Astrocyte of the cerebellum (primary cell): ENCODE measurements around the gene TMEM63C.

Source experiments
- DNase-seq: peaks from one replicate; pipeline ENCODE4 v3.0.0-alpha.2; 2011; ENCODE audit warnings: low read depth
- H3K4me3 ChIP-seq: 2 replicates; pipeline ENCODE4 v1.5.1; 2011; ENCODE audit warnings: mild to moderate bottlenecking, low read depth, low read length, moderate library complexity
- in situ Hi-C: cut with HindIII; loops from 2 replicates; pipeline ENCODE4 v1.10.0; 2017; ENCODE audit warnings: low sequenced_read_pairs
- TF ChIP-seq, protein P1 (sequence below): IDR thresholded peaks from 2 replicates; pipeline ENCODE4 v1.5.1; 2012; ENCODE audit warnings: low read length, low read depth, moderate library complexity, mild to moderate bottlenecking; ENCODE audit errors: missing control alignments

TMEM63C gene

DNA sequence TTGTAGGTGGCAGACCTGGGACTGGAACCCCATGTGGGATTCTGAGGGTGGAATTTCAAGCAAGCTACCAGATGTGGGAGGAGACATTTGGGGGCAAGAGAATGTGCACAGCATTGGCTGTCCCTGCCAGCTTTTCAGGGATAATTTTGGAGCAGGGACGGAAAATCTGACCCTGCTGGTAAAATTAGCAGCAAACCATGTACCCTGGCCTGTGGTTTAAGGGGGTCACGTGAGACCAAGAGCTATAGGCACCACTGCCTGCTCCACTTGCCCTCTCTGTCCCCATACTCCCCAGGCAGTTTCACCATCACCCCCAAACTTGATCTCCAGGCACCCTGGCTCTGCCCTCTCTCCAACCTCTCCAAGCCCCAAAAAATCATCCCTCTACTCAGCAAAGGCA, 26.5 kb upstream of the TMEM63C start:
- TF ChIP-seq, protein P1, sequence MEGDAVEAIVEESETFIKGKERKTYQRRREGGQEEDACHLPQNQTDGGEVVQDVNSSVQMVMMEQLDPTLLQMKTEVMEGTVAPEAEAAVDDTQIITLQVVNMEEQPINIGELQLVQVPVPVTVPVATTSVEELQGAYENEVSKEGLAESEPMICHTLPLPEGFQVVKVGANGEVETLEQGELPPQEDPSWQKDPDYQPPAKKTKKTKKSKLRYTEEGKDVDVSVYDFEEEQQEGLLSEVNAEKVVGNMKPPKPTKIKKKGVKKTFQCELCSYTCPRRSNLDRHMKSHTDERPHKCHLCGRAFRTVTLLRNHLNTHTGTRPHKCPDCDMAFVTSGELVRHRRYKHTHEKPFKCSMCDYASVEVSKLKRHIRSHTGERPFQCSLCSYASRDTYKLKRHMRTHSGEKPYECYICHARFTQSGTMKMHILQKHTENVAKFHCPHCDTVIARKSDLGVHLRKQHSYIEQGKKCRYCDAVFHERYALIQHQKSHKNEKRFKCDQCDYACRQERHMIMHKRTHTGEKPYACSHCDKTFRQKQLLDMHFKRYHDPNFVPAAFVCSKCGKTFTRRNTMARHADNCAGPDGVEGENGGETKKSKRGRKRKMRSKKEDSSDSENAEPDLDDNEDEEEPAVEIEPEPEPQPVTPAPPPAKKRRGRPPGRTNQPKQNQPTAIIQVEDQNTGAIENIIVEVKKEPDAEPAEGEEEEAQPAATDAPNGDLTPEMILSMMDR: no peak
- no peak overlapping the region for H3K4me3 ChIP-seq
- in situ Hi-C loops: no loop called here
- no peak for DNase-seq

DNA sequence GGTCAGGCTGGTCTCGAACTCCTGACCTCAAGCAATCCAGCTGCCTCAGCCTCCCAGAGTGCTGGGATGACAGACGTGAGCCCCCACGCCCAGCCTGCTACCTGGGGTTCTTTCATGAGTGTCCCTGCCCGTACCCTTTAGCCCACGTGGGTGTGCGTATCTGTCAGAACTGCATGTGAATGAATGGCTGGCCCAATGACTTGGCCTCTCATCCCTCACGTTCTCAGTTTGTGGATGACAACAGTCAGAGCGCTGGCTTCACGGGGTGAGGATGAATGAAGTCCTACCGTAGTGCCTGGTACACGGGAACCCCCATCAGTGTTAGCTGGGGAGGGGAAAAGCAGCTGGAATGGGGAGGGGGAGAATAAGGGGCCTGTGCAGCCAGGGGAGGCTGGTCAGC, 23.9 kb upstream of the TMEM63C start:
- DNase-seq: no peak
- TF ChIP-seq, protein P1: no peak
- no peak overlapping the region for H3K4me3 ChIP-seq
- in situ Hi-C loops: no loop called here

DNA sequence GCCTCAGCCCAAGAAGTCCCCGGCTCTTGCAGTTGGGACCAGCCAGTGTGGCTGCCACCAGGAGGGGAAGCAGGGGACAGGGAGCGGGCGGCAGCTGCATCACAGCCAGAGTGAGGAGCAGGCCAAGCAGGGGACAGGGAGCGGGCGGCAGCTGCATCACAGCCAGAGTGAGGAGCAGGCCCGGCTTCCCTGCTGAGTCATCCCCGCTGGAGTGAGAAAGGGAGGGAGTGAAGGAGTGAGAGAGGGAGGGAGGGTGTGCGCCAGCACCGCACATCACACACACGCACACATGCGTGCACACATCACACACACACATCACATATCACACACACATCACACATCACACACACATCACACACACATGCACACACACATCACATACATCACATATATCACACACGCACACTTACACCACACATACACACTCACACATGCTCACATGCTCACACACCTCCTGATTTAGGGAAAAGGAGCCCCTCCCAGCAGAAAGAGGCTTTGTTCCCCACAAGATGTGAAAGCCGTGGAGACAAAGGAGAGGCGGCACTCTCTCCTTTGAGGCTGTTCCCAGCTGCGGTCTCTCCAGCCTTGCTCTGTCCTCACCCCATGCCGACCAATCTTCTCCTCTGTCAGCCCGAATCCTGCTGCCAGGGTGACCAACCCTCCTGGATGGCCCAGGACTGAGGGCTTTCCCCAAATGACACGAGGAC, 23.3 kb upstream of the TMEM63C start:
- no peak overlapping the region for H3K4me3 ChIP-seq
- TF ChIP-seq, protein P1: no peak
- DNase-seq: no peak
- in situ Hi-C loops: no loop called here

DNA sequence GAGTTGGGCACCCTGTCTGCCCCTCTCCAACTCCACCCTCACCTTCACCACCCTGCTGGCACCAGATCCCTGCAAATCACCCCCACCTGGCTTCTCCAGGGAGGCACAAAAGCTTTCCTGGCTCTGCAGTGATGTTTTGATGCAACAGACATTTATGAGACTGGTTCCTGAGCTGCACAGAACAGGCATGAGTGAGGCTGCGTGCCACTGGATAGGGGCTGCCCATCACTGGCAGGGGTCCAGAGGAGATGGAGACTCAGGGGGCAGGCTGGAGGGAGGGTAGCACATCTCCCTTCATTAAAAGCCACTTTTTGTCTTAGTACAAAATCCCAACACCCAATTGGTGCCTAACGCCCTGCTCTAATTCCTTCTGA, 22.7 kb upstream of the TMEM63C start:
- TF ChIP-seq, protein P1: no peak
- no peak for DNase-seq
- in situ Hi-C loops: no loop called here
- H3K4me3 ChIP-seq: no peak overlapping the region

DNA sequence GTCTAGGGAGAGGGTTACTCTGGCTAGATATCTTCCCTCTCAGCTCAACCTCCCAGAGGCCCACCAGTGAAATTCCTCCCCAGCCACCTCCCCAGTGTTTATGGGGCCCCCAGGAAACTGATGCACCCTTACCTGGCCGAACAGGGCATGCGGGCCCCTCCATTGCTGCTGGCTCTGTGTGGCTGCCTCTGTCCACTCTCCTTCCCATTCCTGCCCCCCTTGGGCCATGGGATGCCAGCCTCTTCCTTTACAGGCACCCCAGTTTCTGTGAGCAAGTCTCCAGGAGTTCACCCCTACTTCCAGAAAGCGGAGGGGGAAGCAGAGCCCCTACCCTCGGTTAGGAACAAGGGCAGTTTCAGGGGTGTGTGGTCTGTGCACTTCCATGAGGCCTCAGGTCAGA, 20.6 kb upstream of the TMEM63C start:
- no peak for DNase-seq
- TF ChIP-seq, protein P1: no peak
- in situ Hi-C loops: no loop called here
- H3K4me3 ChIP-seq: no peak overlapping the region

DNA sequence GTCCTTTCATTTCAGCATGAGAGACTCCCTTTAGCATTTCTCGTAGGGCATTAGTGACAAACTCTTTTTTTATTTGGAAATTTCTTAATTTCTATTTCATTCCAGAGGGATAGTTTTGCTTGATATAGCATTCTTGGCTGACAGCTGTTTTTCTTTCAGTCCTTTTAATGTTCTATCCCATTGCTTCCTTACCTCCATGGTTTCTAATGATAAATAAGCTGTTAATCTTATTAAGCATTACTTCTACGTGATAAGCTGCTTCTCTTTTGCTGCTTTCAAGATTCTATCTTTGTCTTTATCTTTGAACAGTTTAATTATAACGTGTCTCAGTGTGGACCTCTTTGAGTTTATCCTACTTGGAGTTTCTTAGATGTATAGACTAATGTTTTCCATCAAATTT, 11.6 kb upstream of the TMEM63C start:
- TF ChIP-seq, protein P1: no peak
- H3K4me3 ChIP-seq: no peak overlapping the region
- no peak for DNase-seq
- in situ Hi-C loops: no loop called here
